NCI-H1092 (cell line): ENCODE measurements around the gene IL17B.

Experiments
- DNase-seq: peaks from one replicate; lab custom pipeline; 2025; lab: John Stamatoyannopoulos, UW

IL17B gene

DNA sequence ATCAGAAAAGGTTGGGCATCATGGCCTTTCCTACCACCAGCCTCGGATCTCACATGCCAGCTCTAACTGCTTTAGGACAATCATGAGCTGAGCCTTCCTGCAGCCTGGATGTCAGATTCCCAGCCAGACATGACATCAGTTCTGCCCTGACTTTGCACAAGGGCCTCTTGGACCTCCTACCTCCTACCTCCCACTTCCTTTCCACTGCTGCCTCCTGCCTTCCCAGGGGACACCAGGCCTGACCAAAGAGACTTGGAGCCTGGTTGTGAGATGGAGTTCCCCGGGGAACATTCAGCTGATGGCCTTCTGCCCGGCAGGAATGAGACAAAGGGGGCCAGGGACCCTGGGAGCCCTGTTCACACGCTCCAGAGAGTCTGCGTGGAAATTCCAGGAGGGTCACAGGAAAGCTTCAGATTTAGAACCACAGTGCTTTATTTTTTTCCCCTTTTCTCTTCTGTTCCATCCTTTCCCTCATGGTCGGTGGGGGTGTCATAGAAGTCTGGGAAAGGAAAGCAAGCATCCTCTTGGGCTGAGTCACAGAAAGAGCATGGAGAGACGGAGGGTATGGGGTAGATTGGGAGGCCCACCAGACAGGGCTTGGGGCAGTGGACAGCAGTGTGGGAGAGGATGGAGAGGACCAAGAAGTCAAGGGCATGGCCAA is 35.4 kb upstream of the IL17B start:
- no peak for DNase-seq

DNA sequence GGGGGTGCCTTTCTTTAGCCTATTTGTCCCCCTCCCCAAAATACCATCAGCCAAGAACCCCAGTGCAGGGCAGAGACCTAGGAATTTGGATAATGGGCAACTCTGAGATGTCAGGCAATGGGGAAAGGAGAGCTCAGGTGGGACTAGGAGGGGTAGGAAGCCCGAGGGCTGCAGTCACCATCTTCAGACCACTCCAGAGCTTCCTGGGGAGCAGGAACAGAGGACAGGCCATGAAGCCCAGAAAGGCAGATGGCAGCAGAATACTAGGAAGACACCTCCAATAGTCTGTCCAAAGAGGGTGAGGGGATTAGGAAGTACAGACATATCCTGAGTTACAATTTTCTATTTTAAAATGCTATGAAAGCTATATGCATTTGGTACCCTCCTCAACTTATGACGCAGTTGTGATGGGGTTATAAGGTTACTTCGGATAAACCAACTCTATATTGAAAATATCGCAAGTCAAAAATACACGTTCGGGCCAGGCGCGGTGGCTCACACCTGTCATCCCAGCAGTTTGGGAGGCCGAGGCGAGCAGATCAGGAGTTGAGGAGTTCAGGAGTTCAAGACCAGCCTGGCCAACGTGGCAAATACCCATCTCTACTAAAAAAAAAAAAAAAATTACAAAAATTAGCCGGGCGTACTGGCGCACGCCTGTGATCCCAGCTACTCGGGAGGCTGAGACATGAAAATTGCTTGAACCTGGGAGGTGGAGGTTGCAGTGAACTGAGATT is 34.6 kb upstream of the IL17B start:
- no peak for DNase-seq

DNA sequence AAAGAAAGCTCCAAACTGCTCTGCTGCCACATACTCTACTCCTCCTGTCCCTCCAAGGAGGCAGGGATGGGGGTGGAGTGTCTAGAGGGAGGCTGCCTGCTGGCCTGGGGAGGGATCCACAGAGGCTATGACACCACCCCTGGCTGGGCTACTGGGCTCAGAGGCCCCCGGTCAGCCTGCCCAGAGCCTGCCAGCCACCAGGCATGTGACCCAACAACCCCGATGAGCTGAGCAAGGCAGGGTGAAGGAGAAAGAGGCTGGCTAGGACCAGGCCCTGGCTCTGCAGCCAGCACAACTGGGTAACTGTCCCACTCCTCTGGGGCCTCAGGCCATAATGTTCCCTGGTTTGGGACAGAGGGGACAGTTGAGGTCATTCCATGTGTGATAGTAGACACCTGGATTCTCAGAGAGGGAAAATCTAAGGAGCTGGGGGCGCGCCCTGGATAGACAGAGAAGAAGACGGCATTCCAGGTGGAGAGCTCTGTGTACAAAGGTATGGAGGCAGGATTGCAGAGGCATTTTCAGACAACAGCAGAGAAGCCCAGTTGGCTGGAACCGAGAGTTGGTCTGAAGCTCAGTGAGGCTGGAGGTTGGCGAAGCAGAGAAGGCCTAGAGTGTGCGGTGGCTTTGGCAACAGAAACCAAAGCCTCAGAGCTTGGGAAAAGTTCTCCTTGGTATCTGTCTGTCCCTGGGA is 33.8 kb upstream of the IL17B start:
- no peak for DNase-seq

DNA sequence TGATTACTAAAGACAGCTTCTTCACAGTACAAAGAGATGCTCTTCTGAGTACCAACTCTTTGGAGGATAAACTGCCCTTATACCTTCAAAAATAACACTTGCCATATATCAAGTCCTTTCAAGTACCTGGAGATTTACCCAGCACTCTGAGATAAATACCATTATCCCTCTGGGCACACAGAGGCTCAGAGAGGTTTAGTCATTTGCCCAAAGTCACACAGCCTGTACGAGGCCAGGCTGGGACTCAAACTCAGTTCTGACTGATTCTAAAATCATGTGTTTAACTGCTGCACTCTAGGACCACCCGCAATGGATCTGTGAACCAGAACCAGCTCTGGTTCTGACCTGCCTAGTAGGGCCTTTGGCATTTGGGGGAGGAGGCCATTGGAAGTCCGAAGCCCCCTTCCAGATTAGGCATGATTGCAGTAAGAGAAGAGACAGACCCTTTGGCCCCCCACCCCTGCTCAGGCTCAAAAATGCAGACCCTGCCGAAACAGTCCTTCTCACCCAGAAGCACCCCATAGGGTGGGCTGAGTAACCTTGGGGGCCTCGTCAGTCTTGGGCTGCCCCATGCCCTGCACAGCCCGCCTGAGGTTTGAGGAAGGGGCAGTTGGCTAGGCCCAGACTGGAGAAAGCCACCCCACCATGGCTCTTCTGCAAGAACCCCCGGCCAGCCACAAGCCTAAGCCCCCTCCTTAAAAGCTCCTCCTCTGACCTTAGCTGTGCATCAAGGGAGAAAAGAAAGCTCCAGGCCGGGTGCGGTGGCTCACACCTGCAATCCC is 32.8 kb upstream of the IL17B start:
- DNase-seq = no peak

DNA sequence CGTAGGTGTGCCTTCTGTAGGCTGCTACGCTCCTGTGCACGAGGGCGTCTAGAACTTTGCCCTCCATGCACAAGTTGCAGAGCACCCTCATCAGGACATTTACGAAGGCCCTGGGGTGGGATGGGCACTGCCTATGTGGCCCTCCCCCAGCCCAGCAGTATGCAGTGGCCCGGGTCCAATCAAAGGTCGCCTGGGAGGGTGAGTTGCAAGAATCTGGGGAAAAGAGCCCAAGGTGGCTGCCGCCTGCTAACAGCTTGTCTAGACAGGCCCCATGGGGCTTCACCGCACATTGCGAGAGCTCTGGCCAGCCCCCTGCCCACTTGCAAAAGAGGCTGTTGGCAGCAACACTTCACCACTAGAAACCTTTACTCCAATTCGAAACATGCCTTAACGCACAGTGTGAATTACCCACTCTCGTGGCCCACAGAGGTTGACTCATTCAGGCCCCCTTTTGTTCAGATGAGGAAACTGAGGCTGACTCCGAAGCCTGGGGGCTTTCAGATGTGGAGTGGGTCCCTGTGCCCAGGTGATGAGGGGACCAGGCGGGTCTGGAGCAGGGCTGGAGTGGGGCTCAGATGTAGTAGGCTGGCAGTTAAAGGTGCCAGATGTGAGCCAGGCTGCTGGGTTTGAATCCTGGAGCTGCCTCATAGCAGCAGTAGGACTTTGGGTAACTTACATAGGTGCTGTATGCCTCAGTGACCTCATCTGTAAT is 31.8 kb upstream of the IL17B start:
- no peak for DNase-seq

DNA sequence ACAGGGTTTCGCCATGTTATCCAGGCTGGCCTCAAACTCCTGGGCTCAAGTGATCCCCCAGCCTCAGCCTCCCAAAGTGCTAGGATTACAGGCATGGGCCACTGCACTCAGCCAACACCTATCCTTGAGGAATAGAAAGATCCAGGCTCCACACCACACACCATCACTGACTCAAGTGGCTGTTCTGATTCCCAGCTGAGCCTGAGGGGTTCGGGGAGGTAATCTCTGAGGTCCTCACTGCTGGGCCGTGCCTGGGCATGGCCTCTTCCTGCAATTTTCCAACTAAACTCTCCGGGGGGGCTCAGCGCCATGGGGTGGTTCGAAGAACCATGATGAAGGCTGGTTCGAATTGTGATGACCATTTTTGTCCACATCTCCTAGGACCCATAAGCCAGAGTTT is 31.0 kb upstream of the IL17B start:
- DNase-seq = no peak

DNA sequence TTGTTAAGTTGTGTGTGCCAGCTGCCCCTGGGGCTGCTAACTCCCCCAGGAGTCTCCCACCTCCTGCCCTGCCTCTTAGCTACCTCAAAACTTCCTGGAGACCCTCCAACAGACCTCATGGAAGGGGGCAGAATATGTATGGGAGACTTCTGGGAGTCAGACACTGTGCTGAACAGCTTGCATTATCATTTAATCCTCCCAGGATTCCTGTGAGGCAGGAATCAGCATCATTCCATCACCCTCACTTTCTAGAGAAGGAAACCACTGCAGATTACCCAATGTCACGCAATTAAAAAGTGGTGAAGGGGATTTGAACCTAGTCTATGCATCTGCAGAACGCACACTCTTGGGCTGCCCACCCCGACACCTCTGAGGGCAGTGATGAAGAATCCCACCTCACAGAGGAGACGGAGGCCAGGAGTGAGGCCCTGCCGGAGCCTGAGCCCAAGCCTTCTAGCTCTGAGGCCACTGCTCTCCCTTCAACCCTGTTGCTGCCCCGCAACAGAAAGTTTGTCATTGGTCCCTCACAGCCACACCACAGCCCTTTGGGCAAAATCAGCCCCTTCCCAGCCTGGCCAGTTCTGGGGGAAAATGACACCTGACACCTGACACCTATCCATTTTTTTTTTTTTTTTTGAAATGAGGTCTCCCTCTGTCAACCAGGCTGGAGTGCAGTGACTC is 30.3 kb upstream of the IL17B start:
- DNase-seq = no peak

DNA sequence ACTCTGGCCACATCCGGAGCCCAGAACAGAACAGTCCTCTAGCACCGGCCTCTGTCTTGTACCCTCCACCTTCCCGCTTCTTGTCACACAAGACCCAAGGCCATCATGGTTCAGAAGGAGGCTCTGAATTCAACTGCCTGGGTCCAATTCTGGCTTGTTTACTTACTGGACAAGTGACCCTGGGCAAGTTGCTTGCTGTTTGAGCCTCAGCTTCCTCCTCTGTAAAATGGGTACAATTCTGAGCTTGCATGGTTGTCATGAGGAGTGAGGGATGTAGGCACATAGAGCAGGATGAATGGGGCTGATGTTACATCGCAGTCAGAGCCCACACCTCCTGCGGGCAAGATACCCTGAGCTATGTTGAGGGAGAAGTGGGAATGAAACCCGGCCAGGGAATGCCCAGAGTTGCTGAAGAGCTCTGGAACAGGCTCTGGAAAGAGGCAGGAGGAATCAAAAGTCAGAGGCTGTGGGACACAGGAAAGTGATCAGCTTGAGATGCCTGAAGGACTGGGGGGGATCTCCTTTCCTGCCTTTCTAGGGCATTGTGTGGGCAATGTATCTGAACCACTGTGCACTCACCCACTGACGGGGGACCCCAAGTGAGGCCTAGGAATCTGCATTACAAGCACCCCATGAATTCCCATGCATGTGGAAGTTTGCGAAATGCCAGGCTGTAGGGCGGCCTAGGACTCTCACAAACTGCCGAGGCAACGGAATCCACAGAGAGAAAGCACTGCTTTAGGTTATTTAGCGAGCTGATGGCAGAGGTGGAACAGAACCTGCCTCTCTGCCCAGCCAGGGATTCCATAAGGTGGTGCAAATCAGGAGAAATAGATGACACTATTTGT is 29.4 kb upstream of the IL17B start:
- no peak for DNase-seq

DNA sequence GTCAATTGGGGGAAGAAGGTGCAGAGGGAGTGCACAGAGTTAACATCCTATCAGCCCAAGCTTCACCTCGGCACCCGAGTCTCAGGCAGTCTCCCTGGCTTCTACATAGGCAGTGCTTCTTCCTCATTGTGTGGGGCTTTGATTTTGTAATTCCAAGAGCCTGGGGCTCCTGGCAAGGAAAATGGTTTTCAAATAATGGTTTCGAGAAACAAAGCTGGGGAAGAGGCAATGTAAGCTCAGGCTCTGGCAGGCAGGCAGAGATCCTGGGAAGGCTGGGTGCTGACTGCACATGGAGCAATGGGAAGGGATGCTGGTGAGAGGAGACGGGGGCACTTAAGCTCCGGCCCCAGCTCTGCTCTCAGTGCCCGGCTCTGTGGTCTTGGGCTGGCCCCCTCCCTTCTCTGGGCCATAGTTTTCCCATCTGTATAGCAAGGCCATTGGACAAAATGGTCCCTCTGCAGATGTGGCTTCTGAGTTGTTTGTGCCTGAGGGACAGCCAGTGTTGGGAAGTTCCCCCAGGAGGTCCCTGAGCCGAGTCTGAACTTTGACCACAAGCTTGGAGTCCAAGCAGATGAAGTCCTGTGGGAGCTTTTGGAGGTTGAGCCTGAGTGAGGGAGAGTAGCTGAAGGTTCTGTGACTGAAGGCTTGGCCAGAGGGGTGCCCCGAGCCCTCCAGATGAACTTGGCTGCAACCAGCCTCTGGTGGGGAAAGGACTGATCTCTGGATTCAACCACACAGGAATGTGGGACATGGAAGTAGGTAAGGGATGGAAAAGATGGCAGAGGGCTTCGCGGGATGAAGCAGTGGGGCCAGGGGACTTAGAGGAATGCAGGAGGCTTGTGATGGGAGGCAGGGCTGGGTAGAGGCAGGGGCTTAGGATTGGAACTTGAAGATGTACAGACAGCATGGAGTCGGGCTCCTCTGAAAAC is 28.5 kb upstream of the IL17B start:
- no peak for DNase-seq

DNA sequence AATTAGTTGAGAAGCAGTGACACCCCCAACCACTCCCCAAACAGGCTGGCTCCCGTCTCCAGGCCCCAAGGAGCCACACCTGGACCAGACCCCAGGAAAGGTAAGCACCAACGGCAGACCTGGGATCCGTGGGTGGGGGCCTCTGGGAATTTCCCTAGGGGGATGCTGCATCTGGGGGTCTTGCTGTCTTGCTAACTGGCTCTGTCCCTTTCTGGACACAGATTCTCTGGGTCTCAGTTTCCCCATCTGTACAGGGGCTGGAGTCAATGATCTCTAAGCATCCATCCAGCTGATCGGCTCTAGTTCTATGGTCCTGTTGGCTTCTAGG is 27.9 kb upstream of the IL17B start:
- no peak for DNase-seq

DNA sequence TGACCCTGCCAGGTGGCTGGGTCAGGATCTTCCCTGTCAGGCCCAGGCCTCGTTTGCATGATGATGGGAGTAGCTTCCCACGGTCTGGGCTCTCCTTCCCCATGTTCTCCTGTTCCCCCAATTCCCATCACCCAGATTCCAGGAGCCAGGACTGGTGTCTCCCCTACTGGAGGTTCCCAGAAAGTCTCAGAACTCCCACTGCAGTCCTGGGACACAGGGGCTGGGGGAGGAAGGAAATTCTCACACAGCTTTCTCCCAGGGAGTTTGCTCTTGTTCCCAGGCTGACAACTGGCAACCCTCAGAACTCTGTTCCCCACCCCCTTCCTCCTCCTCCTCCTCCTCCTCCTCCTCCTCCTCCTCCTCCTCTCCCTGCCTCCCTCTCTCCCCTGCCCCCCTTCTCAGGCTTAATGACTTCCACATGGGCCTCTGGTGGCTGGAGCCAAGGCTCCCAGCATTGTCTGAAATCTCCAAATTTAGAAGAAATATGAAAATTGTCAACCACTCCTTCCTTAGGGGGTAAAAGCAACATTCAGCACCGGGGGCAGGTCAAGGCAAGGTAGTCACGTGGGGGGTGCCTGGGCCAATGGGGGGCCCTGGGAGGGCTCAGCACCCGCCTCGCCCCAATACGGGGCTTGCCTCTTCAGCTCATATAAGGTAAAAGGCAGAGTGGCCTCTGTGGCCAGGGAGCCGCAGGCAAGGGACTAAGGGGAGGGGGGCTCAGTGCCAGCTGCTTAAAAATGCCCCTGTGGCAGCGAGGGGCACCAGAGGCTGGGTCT is 27.3 kb upstream of the IL17B start:
- DNase-seq = no peak

DNA sequence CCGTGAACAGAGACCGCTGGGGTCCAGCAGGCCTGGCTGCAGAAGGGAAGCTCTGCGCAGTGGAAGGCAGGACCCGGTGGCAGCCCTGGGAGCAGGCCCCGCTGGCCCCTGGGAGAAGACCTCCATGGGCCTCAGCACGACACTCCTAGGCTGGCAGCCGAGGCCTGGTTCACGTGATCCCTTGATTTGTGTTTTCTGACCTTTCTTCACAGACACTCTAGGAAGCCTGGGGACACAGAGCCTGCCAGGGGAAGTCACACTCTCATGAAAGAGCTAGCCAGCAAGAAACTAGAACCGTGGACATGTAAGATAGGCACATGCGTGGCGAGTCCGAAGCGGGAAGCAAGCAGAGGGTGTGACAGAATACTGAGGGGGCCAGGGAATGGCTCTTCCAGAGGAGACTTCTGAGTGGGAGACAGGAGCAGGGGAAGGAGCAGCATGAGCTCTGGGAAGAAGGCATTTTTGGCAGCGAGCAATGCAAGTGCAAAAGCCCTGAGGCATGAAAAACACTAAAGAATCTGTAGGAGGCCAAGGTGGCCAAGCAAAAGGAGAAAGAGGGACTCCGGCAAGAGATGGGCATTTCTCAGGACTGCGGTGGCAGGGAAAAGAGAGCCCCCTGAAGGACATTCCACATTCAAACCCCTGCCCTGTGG is 26.6 kb upstream of the IL17B start:
- DNase-seq = no peak

DNA sequence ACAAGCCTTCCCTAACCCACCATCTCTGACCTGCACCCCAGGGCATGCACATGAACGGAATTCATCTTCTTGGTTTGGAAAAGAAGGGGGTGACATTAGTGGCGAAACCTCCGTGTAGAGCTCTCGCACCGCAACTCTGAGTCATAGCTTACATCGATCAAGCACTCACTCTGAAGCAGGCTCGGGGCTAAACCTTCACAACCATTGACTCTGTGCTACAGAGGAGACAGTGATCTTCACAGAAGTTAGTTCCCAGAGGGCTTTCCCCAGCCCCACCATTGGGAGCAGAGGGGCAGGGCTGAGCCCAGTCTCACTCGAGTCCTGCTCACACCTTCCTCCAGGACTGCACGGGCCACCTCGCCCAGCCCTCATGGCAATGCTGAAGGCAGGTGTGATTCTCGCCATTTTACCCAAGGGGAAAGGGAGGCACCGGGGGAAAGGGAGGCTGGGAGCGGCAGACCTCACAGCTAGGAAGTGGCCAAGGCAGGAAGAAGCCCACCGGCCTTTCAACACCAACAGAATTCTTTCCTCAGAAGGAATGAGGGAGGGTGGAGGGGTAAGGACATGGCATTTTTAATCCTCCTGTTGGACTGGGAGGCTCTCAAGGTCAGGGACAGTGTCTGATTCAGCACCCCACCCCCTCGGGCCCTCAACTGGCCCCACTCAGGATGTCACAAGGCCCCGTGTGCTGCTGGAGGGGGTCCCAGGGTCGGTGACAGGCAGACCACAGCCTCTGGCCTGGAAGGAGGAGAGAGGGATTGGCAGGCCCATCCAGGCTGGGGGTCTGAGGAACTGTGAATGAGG is 25.9 kb upstream of the IL17B start:
- DNase-seq = no peak

DNA sequence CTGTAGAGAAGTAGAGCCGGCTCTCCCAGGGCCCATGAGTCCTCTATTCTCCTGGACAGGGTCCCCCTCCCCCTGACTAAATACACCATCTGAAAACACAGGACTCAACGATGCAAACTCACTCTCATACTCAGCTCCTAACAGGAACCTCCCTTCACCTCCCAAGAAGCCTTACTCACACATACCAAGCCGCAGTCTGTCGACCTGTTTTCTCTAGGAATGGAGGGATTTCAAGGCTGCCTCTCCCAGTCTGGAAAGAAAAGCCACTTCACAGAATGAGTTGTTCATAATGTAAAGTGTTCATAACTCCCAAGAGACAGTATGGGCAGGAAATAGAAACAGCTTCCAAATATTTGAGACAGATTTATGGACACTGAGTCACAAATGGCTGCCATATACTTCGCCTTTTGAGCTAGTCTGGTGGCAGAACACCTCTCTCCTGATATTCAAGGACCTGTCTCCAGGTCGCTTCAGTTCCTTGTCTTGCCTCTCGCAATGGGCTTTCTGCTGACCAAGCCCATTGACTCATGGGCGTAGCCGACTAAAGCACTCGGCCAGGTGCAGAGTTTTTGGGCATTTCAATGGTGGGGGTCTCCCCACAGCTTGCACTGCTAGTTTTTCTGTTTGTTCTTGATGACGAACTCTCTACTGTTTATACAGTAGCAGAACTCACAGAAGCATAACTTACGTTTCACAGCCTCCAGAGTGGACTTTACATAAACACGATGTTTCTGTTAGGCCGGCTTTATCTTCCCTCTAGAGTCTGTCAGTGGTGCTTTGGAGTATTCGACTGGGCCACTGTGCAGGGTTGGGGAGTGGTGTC is 25.0 kb upstream of the IL17B start:
- no peak for DNase-seq

DNA sequence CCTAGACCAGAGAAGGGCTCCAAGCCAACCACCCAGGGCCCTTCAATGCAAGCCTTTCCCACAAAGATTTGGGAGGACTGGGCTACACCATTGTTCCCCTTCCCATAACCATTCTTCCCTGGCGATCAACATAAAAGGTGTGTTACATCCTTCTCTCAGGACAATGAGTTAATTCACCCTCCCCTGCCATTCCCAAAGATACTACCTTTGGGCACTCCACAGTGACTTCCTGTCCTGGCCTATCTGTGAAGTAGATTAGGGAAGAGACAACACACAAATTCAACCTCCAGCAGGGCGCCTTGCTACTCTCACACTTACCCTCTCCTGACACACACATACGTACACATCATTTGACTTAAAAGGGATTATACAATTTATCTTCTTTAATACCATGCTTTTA is 23.2 kb upstream of the IL17B start:
- DNase-seq = no peak

DNA sequence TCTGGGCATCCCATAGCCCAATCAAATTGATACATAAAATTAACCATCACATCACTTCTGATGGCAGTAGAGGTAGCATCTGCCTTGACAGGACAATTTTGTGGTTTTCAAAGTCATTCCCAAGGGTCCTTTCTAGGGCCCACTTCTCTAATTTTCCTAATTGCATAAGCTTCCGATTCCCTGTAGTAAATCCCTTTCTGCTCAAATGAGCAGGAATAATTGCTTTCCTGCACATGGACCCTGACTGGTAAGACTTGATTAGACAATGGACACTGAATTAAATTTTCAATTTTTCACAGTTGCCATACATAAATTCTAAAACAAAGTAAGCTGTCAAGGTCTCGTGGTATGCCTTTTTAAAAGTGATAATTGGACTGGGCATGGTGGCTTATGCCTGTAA is 22.0 kb upstream of the IL17B start:
- DNase-seq = no peak
